Esophagus muscularis mucosa (tissue), 4 donors: ENCODE data around the gene MLLT3. TPM values are rescaled to one million over a fixed set of nuclear protein-coding genes. Genes with fewer than 3 reads are reported as not detected.
A peak's percentile ranks its signal among the peaks of the same experiment; 100 is the strongest.

Experiments
- DNase-seq: peaks from one replicate; pipeline ENCODE4 v3.0.0-alpha.2; 2017; ENCODE audit errors: extremely low spot score
- H3K27ac ChIP-seq, 4 donors: fragments of 200-600 bp; sonication (generic); replicated peaks in 1 of 4; 1 replicate in 3 of 4; 2 replicates in 1 of 4; pipeline ENCODE4 v1.5.1; 2016 to 2019; ENCODE audit warnings: mild to moderate bottlenecking in 1 of 4
- H3K27me3 ChIP-seq, 4 donors: fragments of 200-600 bp; sonication (generic); one replicate each; pipeline versions ENCODE4 v1.5.1 to v1.6.0; 2016 to 2019
- H3K36me3 ChIP-seq, 4 donors: fragments of 200-600 bp; sonication (generic); one replicate each; pipeline ENCODE4 v1.5.1; 2016 to 2019
- H3K4me1 ChIP-seq, 4 donors: fragments of 200-600 bp; sonication (generic); one replicate each; pipeline ENCODE4 v1.5.1; 2016 to 2019
- H3K4me3 ChIP-seq, 4 donors: fragments of 200-600 bp; sonication (generic); 1 replicate in 2 of 4; 2 replicates in 2 of 4; pipeline ENCODE4 v1.5.1; 2016 to 2019; ENCODE audit warnings: mild to moderate bottlenecking in 4 of 4, moderate library complexity in 1 of 4
- H3K9me3 ChIP-seq, 4 donors: fragments of 200-600 bp; sonication (generic); 1 replicate in 3 of 4; 2 replicates in 1 of 4; pipeline ENCODE4 v1.5.1; 2016 to 2019
- EP300 ChIP-seq: sonication (generic); formaldehyde crosslinking; IDR thresholded peaks from one replicate; pipeline ENCODE4 v1.6.1; 2017; ENCODE audit warnings: antibody characterized with exemption
- POLR2A ChIP-seq: fragments of 450-650 bp; IDR thresholded peaks from one replicate; pipeline ENCODE4 v1.6.1; 2017; ENCODE audit warnings: antibody characterized with exemption, moderate library complexity, mild to moderate bottlenecking, low read depth
- POLR2AphosphoS5 ChIP-seq, 2 donors: sonication (generic); formaldehyde crosslinking; IDR thresholded peaks; one replicate each; pipeline ENCODE4 v1.6.1; 2017; ENCODE audit warnings: antibody characterized with exemption in 2 of 2
- WGBS: methylation state at CpG from one replicate; pipeline ENCODE4 v1.1.5; 2018; 5-methylcytosine and 5-hydroxymethylcytosine counted together
- intact Hi-C: fragments of 100-400 bp; cut with DNase I; formaldehyde crosslinking; loops from one replicate; pipeline ENCODE4 v1.15.1; 2023
- total RNA-seq, 4 donors: library from RNA; depleted of rRNA; stranded (reverse); fragments of >200 nt; gene quantifications; one replicate each; pipeline versions ENCODE4 v1.1.0 to v1.2.1, GENCODE V29; 2016
- TF ChIP-seq, protein P1 (sequence below), 3 experiments: fragments of 200-600 bp in 2 of 3; fragments of 450-650 bp in 1 of 3; sonication (generic) in 2 of 3; IDR thresholded peaks; one replicate each; pipeline ENCODE4 v1.5.1; 2017 to 2019; ENCODE audit warnings: antibody characterized with exemption in 3 of 3, mild to moderate bottlenecking in 2 of 3, moderate library complexity in 1 of 3

Gene MLLT3
- total RNA-seq, 4 donors from 2014 or later, result 14.1 to 30.7 (median 18.0) TPM

DNA sequence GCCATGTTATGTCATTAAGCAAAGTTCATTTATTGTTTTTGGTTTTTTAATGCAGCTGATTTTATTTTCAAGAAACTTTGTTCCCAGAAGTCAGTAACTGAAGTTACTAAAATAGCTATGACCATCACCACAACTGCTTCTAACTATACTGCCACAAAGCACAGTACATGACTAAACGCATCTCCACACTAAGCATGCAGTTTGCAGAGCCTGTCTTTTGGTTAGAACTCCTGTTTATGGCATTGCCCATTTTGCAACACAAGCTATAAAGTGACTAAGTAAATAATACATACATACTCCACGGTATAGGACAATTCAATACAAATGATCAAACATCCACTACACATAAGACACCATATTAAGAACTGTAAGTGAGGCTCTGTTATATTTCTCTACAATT, 109.7 kb downstream of the MLLT3 start:
- Histone ChIP-seq H3K4me1 (peaks cover 20 to 36% (median 28%) of the 10 kb centered on the region in 4 donors), H3K9me3 (no peaks in the 10 kb centered on the region), H3K4me3 (no peak overlapping the region), H3K36me3 (no peaks in the 10 kb centered on the region), H3K27me3 (no peaks in the 10 kb centered on the region), H3K27ac (peak overlapping the region in 3 of 4 donors; percentile 22 to 58 (median 38))
- TF ChIP-seq EP300 (no peak), POLR2AphosphoS5 (IDR thresholded peaks at IDR 0.05) (no peak), POLR2A (no peak)
- TF ChIP-seq, protein P1, sequence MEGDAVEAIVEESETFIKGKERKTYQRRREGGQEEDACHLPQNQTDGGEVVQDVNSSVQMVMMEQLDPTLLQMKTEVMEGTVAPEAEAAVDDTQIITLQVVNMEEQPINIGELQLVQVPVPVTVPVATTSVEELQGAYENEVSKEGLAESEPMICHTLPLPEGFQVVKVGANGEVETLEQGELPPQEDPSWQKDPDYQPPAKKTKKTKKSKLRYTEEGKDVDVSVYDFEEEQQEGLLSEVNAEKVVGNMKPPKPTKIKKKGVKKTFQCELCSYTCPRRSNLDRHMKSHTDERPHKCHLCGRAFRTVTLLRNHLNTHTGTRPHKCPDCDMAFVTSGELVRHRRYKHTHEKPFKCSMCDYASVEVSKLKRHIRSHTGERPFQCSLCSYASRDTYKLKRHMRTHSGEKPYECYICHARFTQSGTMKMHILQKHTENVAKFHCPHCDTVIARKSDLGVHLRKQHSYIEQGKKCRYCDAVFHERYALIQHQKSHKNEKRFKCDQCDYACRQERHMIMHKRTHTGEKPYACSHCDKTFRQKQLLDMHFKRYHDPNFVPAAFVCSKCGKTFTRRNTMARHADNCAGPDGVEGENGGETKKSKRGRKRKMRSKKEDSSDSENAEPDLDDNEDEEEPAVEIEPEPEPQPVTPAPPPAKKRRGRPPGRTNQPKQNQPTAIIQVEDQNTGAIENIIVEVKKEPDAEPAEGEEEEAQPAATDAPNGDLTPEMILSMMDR (IDR thresholded peaks at IDR 0.05), result no peak
- WGBS, result 77% methylated on average over 2 of the region's 2 CpGs
- intact Hi-C loops, result no loop called here
- DNase-seq, result no peak

DNA sequence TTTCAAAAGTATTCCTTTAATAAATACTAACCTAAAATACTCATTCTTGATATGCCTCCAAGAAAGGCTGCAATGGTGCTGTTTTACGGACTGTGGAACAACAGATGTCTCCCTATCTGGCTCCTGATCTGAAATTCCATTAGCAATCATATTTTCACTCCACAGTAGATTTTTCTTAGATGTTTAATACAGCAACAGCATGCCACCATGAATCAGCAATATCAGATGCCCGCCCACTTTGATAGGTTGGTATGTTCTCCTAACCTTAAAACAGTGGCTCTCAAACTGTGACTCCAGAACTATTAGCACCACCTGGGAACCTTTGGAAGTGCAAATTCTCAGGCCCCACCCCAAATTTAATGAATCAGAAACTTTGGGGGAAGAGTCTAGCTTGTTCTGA, 110.2 kb downstream of the MLLT3 start:
- WGBS, result 35% methylated on average over 2 of the region's 2 CpGs
- no peak for DNase-seq
- Histone ChIP-seq H3K27me3 (no peaks in the 10 kb centered on the region), H3K9me3 (no peaks in the 10 kb centered on the region), H3K36me3 (no peaks in the 10 kb centered on the region), H3K4me1 (peaks cover 22 to 41% (median 31%) of the 10 kb centered on the region in 4 donors), H3K4me3 (no peak overlapping the region), H3K27ac (peak overlapping the region; percentile 22 to 58 (median 35))
- intact Hi-C loops, result no loop called here
- TF ChIP-seq EP300, result no peak
- no peak for TF ChIP-seq POLR2A
- TF ChIP-seq, protein P1 (IDR thresholded peaks at IDR 0.05), result no peak
- TF ChIP-seq POLR2AphosphoS5 (IDR thresholded peaks at IDR 0.05), result no peak

GRCh38 chr9:20511686-20512085, 110.6 kb downstream of the MLLT3 start:
- Histone ChIP-seq H3K4me3 (no peak overlapping the region), H3K4me1 (peaks cover 25 to 44% (median 35%) of the 10 kb centered on the region in 4 donors), H3K27me3 (no peaks in the 10 kb centered on the region), H3K9me3 (no peaks in the 10 kb centered on the region), H3K36me3 (no peaks in the 10 kb centered on the region), H3K27ac (peak overlapping the region; percentile 22 to 58 (median 35))
- intact Hi-C loops, result no loop called here
- DNase-seq, result no peak
- WGBS, result 100% methylated on average over 1 of the region's 1 CpG
- no peak for TF ChIP-seq POLR2AphosphoS5 (IDR thresholded peaks at IDR 0.05)
- no peak for TF ChIP-seq EP300
- no peak for TF ChIP-seq POLR2A
- TF ChIP-seq, protein P1 (IDR thresholded peaks at IDR 0.05), result no peak

DNA sequence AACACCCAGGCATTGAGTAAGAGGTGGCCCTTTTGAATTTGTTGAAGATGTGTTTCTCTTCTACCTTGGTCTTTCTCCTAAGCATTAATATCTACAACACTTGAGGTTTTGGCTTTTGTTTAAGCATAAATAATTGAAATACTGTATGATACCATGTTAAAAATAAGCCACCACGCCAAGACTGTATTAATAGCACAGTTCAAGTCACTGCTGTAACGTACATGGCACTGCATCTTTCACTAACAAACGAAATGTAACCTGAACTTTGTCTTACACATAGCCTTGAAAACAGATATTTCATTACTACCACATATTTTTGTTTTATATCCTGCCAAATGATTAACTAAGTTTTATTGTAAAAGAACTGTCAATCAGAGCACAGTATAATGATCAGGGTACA, 112.8 kb downstream of the MLLT3 start:
- 89% methylated on average over 3 of the region's 3 CpGs for WGBS
- Histone ChIP-seq H3K27ac (no peak overlapping the region), H3K4me3 (no peak overlapping the region), H3K4me1 (peaks cover 38 to 52% (median 47%) of the 10 kb centered on the region in 4 donors), H3K9me3 (no peaks in the 10 kb centered on the region), H3K36me3 (no peaks in the 10 kb centered on the region), H3K27me3 (no peaks in the 10 kb centered on the region)
- DNase-seq, result no peak
- intact Hi-C loops, result no loop called here
- TF ChIP-seq EP300 (no peak), POLR2AphosphoS5 (IDR thresholded peaks at IDR 0.05) (no peak), POLR2A (no peak)
- TF ChIP-seq, protein P1 (IDR thresholded peaks at IDR 0.05), result no peak

GRCh38 chr9:20508242-20508641, 114.1 kb downstream of the MLLT3 start:
- H3K27me3 ChIP-seq, result no peaks in the 10 kb centered on the region
- WGBS, result 75% methylated on average over 2 of the region's 2 CpGs
- no peaks in the 10 kb centered on the region for H3K9me3 ChIP-seq
- peak overlapping the region in 1 of 4 donors; percentile 7 for H3K27ac ChIP-seq
- peaks cover 38 to 51% (median 45%) of the 10 kb centered on the region in 4 donors for H3K4me1 ChIP-seq
- DNase-seq, result no peak
- H3K4me3 ChIP-seq, result no peak overlapping the region
- H3K36me3 ChIP-seq, result no peaks in the 10 kb centered on the region
- TF ChIP-seq EP300 (no peak), POLR2A (no peak), POLR2AphosphoS5 (IDR thresholded peaks at IDR 0.05) (no peak)
- TF ChIP-seq, protein P1 (IDR thresholded peaks at IDR 0.05), result no peak
- intact Hi-C loops, result no loop called here
